Measurements from ENCODE around the gene MED10. TPM values are rescaled to one million over a fixed set of nuclear protein-coding genes. Genes with fewer than 3 reads are reported as not detected.

Gene MED10
- total RNA-seq, 1 donor from 2014 or later: 29.4 TPM

DNA sequence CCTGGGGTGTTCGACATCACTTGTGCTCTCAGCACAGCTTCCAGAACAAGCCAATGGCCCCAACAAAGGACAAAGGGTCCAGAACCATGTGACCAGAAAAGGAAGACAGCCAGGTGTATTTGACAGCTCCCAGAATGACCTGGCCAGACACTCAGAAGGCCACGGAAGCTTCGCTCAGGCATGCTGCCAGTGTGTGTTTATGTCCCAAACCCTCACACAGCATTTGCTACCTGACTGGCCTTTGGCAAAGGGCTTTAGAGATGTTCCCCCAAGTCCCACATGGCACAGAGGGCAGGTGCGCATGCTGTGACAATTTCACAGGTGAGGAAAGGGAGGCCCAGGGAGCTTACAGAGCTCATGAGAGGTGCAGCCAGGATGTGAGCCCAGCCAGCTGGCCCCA, 39.5 kb downstream of the MED10 start:
- no peak overlapping the region for H3K4me3 Mint-ChIP-seq
- no peak for DNase-seq (ENCODE audit: low read depth, low spot score)
- no peaks in the 10 kb centered on the region for H3K36me3 Mint-ChIP-seq (ENCODE audit: low read depth)
- H3K9me3 Mint-ChIP-seq: no peaks in the 10 kb centered on the region
- H3K4me1 Mint-ChIP-seq: no peaks in the 10 kb centered on the region
- peaks cover 10% of the 10 kb centered on the region for H3K27me3 Mint-ChIP-seq (ENCODE audit: low read depth)
- TF ChIP-seq, protein P1, sequence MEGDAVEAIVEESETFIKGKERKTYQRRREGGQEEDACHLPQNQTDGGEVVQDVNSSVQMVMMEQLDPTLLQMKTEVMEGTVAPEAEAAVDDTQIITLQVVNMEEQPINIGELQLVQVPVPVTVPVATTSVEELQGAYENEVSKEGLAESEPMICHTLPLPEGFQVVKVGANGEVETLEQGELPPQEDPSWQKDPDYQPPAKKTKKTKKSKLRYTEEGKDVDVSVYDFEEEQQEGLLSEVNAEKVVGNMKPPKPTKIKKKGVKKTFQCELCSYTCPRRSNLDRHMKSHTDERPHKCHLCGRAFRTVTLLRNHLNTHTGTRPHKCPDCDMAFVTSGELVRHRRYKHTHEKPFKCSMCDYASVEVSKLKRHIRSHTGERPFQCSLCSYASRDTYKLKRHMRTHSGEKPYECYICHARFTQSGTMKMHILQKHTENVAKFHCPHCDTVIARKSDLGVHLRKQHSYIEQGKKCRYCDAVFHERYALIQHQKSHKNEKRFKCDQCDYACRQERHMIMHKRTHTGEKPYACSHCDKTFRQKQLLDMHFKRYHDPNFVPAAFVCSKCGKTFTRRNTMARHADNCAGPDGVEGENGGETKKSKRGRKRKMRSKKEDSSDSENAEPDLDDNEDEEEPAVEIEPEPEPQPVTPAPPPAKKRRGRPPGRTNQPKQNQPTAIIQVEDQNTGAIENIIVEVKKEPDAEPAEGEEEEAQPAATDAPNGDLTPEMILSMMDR (conservative IDR thresholded peaks at IDR 0.05): no peak
- no peak overlapping the region for H3K27ac Mint-ChIP-seq (ENCODE audit: unreplicated experiment)

DNA sequence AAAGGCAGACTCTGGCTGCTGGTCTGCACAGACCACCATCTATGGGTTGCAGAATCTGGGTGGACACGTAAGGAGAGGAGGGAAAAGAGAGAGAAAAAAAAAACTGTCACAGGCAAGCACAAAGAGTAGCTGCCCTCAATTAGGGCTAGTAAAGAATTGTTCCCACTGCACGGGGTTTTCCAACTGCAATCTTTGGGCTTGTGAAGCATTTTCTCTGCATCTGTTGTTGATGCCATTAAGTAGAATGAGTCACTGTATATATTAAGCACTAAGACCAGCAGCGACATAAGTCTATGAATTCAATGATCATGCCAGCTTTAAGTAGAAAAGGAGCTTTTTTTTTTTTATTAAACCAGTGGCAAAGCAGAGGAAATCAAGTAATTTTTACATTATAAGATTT, 40.2 kb downstream of the MED10 start:
- H3K36me3 Mint-ChIP-seq (ENCODE audit: low read depth): no peaks in the 10 kb centered on the region
- H3K27me3 Mint-ChIP-seq (ENCODE audit: low read depth): peaks cover 14% of the 10 kb centered on the region
- no peaks in the 10 kb centered on the region for H3K9me3 Mint-ChIP-seq
- H3K4me3 Mint-ChIP-seq: no peak overlapping the region
- H3K27ac Mint-ChIP-seq (ENCODE audit: unreplicated experiment): no peak overlapping the region
- no peak for DNase-seq (ENCODE audit: low read depth, low spot score)
- no peaks in the 10 kb centered on the region for H3K4me1 Mint-ChIP-seq
- TF ChIP-seq, protein P1 (conservative IDR thresholded peaks at IDR 0.05): no peak

DNA sequence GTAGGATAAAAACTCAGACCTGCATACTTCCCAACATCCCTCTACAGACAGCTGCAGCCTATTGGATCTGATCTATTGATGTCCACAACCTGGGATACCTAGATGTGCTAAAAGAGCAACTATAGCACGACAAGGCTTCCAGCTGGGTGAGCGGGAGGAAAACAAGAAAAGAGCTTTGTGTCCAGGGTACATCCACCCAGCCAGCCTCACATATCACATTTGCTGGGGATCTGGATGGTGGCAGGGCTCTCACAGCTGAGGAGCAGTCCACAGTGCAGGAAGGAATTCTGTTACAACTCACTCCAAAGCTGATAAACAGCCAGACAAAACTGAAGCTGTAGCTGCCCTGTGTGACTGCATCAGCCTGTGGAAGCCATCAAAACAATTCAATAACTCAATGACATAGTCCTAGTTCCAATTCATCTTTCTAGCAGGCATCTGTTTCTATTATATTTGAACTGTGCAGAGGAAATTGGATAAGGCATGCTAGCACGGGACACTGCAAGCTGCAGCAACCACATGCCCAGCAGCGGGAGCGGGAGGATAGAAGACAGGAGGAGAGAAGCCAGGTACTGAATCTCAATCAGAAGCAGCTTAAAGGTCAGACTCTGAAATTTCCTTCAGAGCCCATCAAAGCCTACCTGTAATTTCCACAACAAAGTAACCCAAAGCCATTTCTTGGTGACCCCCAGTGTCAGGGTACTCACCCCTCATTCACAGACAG, 45.0 kb downstream of the MED10 start:
- Mint-ChIP-seq H3K36me3 (ENCODE audit: low read depth) (no peaks in the 10 kb centered on the region), H3K27me3 (ENCODE audit: low read depth) (peaks cover 10% of the 10 kb centered on the region), H3K4me3 (no peak overlapping the region), H3K9me3 (peaks cover 6% of the 10 kb centered on the region), H3K4me1 (no peaks in the 10 kb centered on the region), H3K27ac (ENCODE audit: unreplicated experiment) (no peak overlapping the region)
- TF ChIP-seq, protein P1 (conservative IDR thresholded peaks at IDR 0.05): no peak
- no peak for DNase-seq (ENCODE audit: low read depth, low spot score)

DNA sequence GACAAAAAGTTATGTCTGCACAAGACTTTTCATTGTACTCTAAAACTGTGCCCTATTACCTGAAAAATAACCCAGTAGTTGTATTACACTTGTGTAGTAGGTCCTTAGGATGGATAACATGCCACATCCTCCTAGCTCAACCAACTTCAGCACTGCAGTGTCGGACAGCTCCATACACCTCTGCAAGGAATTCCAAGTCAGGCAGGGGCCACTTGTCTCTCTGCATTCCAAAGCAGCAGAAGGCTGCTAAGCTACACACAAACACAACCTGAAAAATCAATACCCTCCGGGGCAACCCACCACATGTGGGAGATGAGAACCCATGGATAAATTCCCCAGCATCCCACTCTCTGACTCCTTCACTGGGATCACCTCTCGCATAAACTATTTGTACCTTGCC, 50.2 kb downstream of the MED10 start:
- Mint-ChIP-seq H3K4me1 (no peaks in the 10 kb centered on the region), H3K9me3 (peaks cover 9% of the 10 kb centered on the region), H3K27ac (ENCODE audit: unreplicated experiment) (no peak overlapping the region), H3K27me3 (ENCODE audit: low read depth) (peaks cover 35% of the 10 kb centered on the region), H3K36me3 (ENCODE audit: low read depth) (no peaks in the 10 kb centered on the region), H3K4me3 (no peak overlapping the region)
- DNase-seq (ENCODE audit: low read depth, low spot score): peak; percentile 48
- TF ChIP-seq, protein P1 (conservative IDR thresholded peaks at IDR 0.05): no peak

DNA sequence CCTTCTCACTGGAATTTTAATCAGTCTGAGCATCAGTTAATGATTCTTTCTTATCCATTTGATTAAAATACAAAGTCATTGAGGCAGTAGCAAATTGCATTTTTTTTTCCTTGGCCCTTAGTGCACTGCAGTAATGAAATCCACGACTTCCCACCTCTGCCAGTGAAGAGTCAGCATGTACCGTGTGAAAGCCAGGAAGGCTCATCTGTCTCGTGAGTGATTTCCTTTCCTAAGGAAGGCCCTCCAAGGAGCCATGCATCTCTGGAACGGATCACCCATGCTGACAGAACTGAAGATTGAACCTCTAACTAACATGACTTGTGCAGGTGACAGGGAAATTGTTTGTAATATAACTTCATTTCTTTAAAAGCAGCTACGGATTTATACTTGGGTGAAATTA, 51.6 kb downstream of the MED10 start:
- H3K4me1 Mint-ChIP-seq: no peaks in the 10 kb centered on the region
- no peak for DNase-seq (ENCODE audit: low read depth, low spot score)
- H3K4me3 Mint-ChIP-seq: no peak overlapping the region
- peaks cover 44% of the 10 kb centered on the region for H3K27me3 Mint-ChIP-seq (ENCODE audit: low read depth)
- TF ChIP-seq, protein P1 (conservative IDR thresholded peaks at IDR 0.05): no peak
- no peak overlapping the region for H3K27ac Mint-ChIP-seq (ENCODE audit: unreplicated experiment)
- no peaks in the 10 kb centered on the region for H3K36me3 Mint-ChIP-seq (ENCODE audit: low read depth)
- H3K9me3 Mint-ChIP-seq: peaks cover 9% of the 10 kb centered on the region
